Cardiac muscle cell (in vitro differentiated cells and primary cell): ENCODE results near the gene DNAH8. TPM values are rescaled to one million over a fixed set of nuclear protein-coding genes. Genes with fewer than 3 reads are reported as not detected.

ENCODE experiments used
- DNase-seq, 2 donors: peaks; one replicate each; pipeline versions ENCODE4 v3.0.0 to v3.0.0-alpha.2; 2010 to 2017; ENCODE audit warnings: low read depth in 1 of 2, low spot score in 1 of 2
- H3K27ac ChIP-seq: fragments of 200-600 bp; sonication (generic); 2 replicates; pipeline ENCODE4 v1.5.1; 2016
- H3K27me3 ChIP-seq: fragments of 200-600 bp; sonication (generic); 2 replicates; pipeline ENCODE4 v1.6.0; 2016; ENCODE audit warnings: control low read depth
- H3K36me3 ChIP-seq: fragments of 200-600 bp; sonication (generic); 2 replicates; pipeline ENCODE4 v1.5.1; 2016; ENCODE audit warnings: control low read depth
- H3K4me1 ChIP-seq: fragments of 200-600 bp; sonication (generic); 2 replicates; pipeline ENCODE4 v1.8.1; 2017; ENCODE audit warnings: low read depth, mild to moderate bottlenecking, mixed run types
- H3K4me3 ChIP-seq: fragments of 200-600 bp; sonication (generic); 2 replicates; pipeline ENCODE4 v1.5.1; 2016; ENCODE audit warnings: mild to moderate bottlenecking
- H3K9me3 ChIP-seq: fragments of 200-600 bp; sonication (generic); 2 replicates; pipeline ENCODE4 v1.5.1; 2017; ENCODE audit warnings: low read depth, mild to moderate bottlenecking, control low read depth
- CTCF ChIP-seq: IDR thresholded peaks from 2 replicates; pipeline ENCODE4 v1.5.1; 2012; ENCODE audit warnings: low read depth, mild to moderate bottlenecking, low read length
- polyA plus RNA-seq: library from polyadenylated mRNA; unstranded; fragments of >200 nt; fragmentation: Nextera tagmentation; extraction: Ambion mirVana; gene quantifications from 2 replicates; pipeline ENCODE4 v1.2.1, GENCODE V29; 2016
- total RNA-seq: library from RNA; depleted of rRNA; stranded (reverse); fragments of >200 nt; gene quantifications from 2 replicates; pipeline ENCODE4 v1.2.3, GENCODE V29; 2016

DNAH8 gene
- total and polyA plus RNA-seq, 2 experiments from 2014 or later: not detected

- no peaks in the 10 kb centered on the region for H3K36me3 ChIP-seq
- H3K4me3 ChIP-seq: no peak overlapping the region
- TF ChIP-seq CTCF: no peak
- DNase-seq: no peak
- H3K4me1 ChIP-seq: no peaks in the 10 kb centered on the region
- H3K27ac ChIP-seq: no peak overlapping the region
- H3K9me3 ChIP-seq: no peaks in the 10 kb centered on the region
- peaks cover 8% of the 10 kb centered on the region for H3K27me3 ChIP-seq
Measured at GRCh38 chr6:39055661-39056060, 340.6 kb downstream of the DNAH8 start.

GRCh38 chr6:39056191-39056590 lies 341.1 kb downstream of the DNAH8 start:
- H3K27me3 ChIP-seq: peaks cover 3% of the 10 kb centered on the region
- H3K9me3 ChIP-seq: no peaks in the 10 kb centered on the region
- H3K36me3 ChIP-seq: no peaks in the 10 kb centered on the region
- no peaks in the 10 kb centered on the region for H3K4me1 ChIP-seq
- no peak for DNase-seq
- H3K4me3 ChIP-seq: no peak overlapping the region
- TF ChIP-seq CTCF: no peak
- no peak overlapping the region for H3K27ac ChIP-seq

- TF ChIP-seq CTCF: no peak
- Histone ChIP-seq H3K4me3 (no peak overlapping the region), H3K4me1 (no peaks in the 10 kb centered on the region), H3K9me3 (no peaks in the 10 kb centered on the region), H3K27me3 (no peaks in the 10 kb centered on the region), H3K36me3 (no peaks in the 10 kb centered on the region), H3K27ac (no peak overlapping the region)
- no peak for DNase-seq
Measured at GRCh38 chr6:39056681-39057080, 341.6 kb downstream of the DNAH8 start.

- Histone ChIP-seq H3K4me1 (peaks cover 8% of the 10 kb centered on the region), H3K9me3 (no peaks in the 10 kb centered on the region), H3K36me3 (no peaks in the 10 kb centered on the region), H3K27me3 (no peaks in the 10 kb centered on the region), H3K27ac (no peak overlapping the region), H3K4me3 (no peak overlapping the region)
- no peak for DNase-seq
- no peak for TF ChIP-seq CTCF
Measured at GRCh38 chr6:39057251-39058155, 342.4 kb downstream of the DNAH8 start.

- Histone ChIP-seq H3K36me3 (no peaks in the 10 kb centered on the region), H3K27ac (no peak overlapping the region), H3K27me3 (no peaks in the 10 kb centered on the region), H3K4me1 (peaks cover 18% of the 10 kb centered on the region), H3K9me3 (no peaks in the 10 kb centered on the region), H3K4me3 (no peak overlapping the region)
- no peak for TF ChIP-seq CTCF
- DNase-seq: no peak
Measured at GRCh38 chr6:39058471-39059147, 343.5 kb downstream of the DNAH8 start.
